K562 (cell line): ENCODE results near the gene IGF1R. TPM values are rescaled to one million over a fixed set of nuclear protein-coding genes. Genes with fewer than 3 reads are reported as not detected.

Source experiments
- ATAC-seq: fragments of 200-7000 bp; cut with Tn5 transposase; 3 replicates; pipeline ENCODE4 v1.9.1; 2020; ENCODE audit warnings: moderate library complexity
- BruUV-seq: library from RNA; stranded (reverse); fragments of 400-500 nt; replicated peaks from 2 replicates; lab custom pipeline; 2021; lab: Mats Ljungman, UMichigan
- CTCF ChIA-PET: fragments of 300-600 bp; formaldehyde crosslinking; extraction: SDS; loops from one replicate; lab custom pipeline; 2021; ENCODE audit warnings: low intra/inter-chr PET ratio; lab: Yijun Ruan, JAX
- POLR2A ChIA-PET: fragments of 300-600, 350-650 bp; sonication (Branson Sonifier 250); formaldehyde crosslinking; extraction: SDS; loops from one replicate; lab custom pipeline; 2021; ENCODE audit warnings: antibody characterized with exemption, inconsistent platforms; lab: Yijun Ruan, JAX
- DNase-seq, 4 experiments: peaks; one replicate each; pipeline versions ENCODE4 v3.0.0 to v3.0.0-alpha.2; 2011 to 2018; ENCODE audit warnings: low spot score in 3 of 4, mixed read lengths in 3 of 4; ENCODE audit errors: extremely low read depth in 1 of 4
- FAIRE-seq: peaks from 2 replicates; lab custom pipeline; 2011; peaks lifted over from hg19 to GRCh38; lab: Jason Lieb, UNC
- H2AFZ ChIP-seq: 2 replicates; pipeline ENCODE4 v1.6.0; 2011; ENCODE audit warnings: low read depth, low read length, control low read depth, inconsistent platforms
- H3K27ac ChIP-seq: fragments of 200-600 bp; 3 replicates; pipeline ENCODE4 v1.8.0; 2011; ENCODE audit warnings: low read depth, mild to moderate bottlenecking, control low read depth, inconsistent platforms, low read length, moderate library complexity, mixed read lengths; ENCODE audit errors: extremely low read depth
- H3K27me3 ChIP-seq, 2 experiments: fragments of 300-600 bp in 1 of 2; 2 replicates in 1 of 2; 3 replicates in 1 of 2; pipeline versions ENCODE4 v1.6.0 to v1.8.0; 2011; ENCODE audit warnings: inconsistent platforms in 2 of 2, low read length in 2 of 2, mild to moderate bottlenecking in 1 of 2, mixed read lengths in 1 of 2, moderate library complexity in 1 of 2; ENCODE audit not compliant: control insufficient read depth in 2 of 2, insufficient read depth in 2 of 2
- H3K36me3 ChIP-seq: fragments of 300-600 bp; 3 replicates; pipeline ENCODE4 v1.8.0; 2011; ENCODE audit warnings: mild to moderate bottlenecking, low read length, inconsistent platforms; ENCODE audit not compliant: control insufficient read depth, insufficient read depth
- H3K4me1 ChIP-seq, 2 experiments: fragments of 200-600 bp in 1 of 2; replicated peaks in 1 of 2; 2 replicates in 1 of 2; 3 replicates in 1 of 2; pipeline versions ENCODE4 v1.5.1 to v1.8.0; 2011; ENCODE audit warnings: inconsistent platforms in 2 of 2, low read length in 2 of 2, mild to moderate bottlenecking in 1 of 2, mixed read lengths in 1 of 2, moderate library complexity in 1 of 2; ENCODE audit not compliant: control insufficient read depth in 2 of 2, insufficient read depth in 2 of 2
- H3K4me2 ChIP-seq: 2 replicates; pipeline ENCODE4 v1.6.1; 2011; ENCODE audit warnings: low read length, control low read depth, inconsistent platforms, mixed read lengths; ENCODE audit not compliant: insufficient read depth
- H3K4me3 ChIP-seq: fragments of 200-600 bp; sonication (generic), shearing (Covaris generic); 2 replicates; pipeline ENCODE4 v1.5.1; 2016; ENCODE audit warnings: control low read depth, inconsistent platforms
- H3K79me2 ChIP-seq: fragments of 200-600 bp; 3 replicates; pipeline ENCODE4 v1.8.0; 2011; ENCODE audit warnings: low read length, inconsistent platforms; ENCODE audit not compliant: control insufficient read depth, insufficient read depth
- H3K9ac ChIP-seq, 2 experiments: 2 replicates each; pipeline versions ENCODE4 v1.6.0 to v1.6.1; 2011; ENCODE audit warnings: low read depth in 2 of 2, low read length in 2 of 2, control low read depth in 1 of 2, inconsistent platforms in 1 of 2, mild to moderate bottlenecking in 1 of 2, mixed read lengths in 1 of 2; ENCODE audit not compliant: insufficient read depth in 1 of 2
- H3K9me1 ChIP-seq: one replicate; pipeline ENCODE4 v1.6.0; 2011; ENCODE audit warnings: inconsistent platforms, mild to moderate bottlenecking, low read length, moderate library complexity; ENCODE audit not compliant: control insufficient read depth, insufficient read depth
- H3K9me3 ChIP-seq: replicated peaks from 2 replicates; pipeline ENCODE4 v1.5.1; 2011; ENCODE audit warnings: low read depth, low read length, inconsistent platforms; ENCODE audit not compliant: control insufficient read depth, insufficient read depth
- H4K20me1 ChIP-seq: replicated peaks from 2 replicates; pipeline ENCODE4 v1.6.1; 2011; ENCODE audit warnings: low read length, inconsistent platforms, mixed read lengths; ENCODE audit not compliant: control insufficient read depth, insufficient read depth
- ATF2 ChIP-seq: sonication (generic); formaldehyde crosslinking; IDR thresholded peaks from 2 replicates; pipeline ENCODE4 v1.8.1; 2022; ENCODE audit warnings: missing genetic modification reagents
- CBX2 ChIP-seq: fragments of 200-600 bp; sonication (generic); IDR thresholded peaks from one replicate; pipeline ENCODE4 v1.6.1; 2012; ENCODE audit warnings: mild to moderate bottlenecking, low read length, inconsistent platforms; ENCODE audit not compliant: insufficient read depth, poor library complexity, severe bottlenecking
- CHD4 ChIP-seq: fragments of 200-600 bp; sonication (generic); IDR thresholded peaks from 3 replicates; pipeline ENCODE4 v1.6.1; 2012; ENCODE audit warnings: low read depth, mild to moderate bottlenecking, mixed read lengths, low read length, inconsistent platforms; ENCODE audit not compliant: insufficient read depth, insufficient replicate concordance, poor library complexity, severe bottlenecking
- MTA2 ChIP-seq: fragments of 450-650 bp; IDR thresholded peaks from 2 replicates; pipeline ENCODE4 v1.6.1; 2016; ENCODE audit warnings: low read depth
- NEUROD1 ChIP-seq: fragments of 150-350 bp; IDR thresholded peaks from 2 replicates; pipeline ENCODE4 v1.6.1; 2014; ENCODE audit warnings: borderline replicate concordance, low read length, low read depth; ENCODE audit not compliant: partially characterized antibody
- NFYB ChIP-seq: IDR thresholded peaks from 2 replicates; pipeline ENCODE4 v1.6.1; 2011; ENCODE audit warnings: mild to moderate bottlenecking, moderate library complexity; ENCODE audit not compliant: insufficient read length; ENCODE audit errors: extremely low read depth
- NONO ChIP-seq, 2 experiments: fragments of 200-400 bp in 1 of 2; fragments of 450-650 bp in 1 of 2; formaldehyde crosslinking in 1 of 2; IDR thresholded peaks; 2 replicates each; pipeline ENCODE4 v1.6.1; 2017; ENCODE audit warnings: low read depth in 2 of 2, mild to moderate bottlenecking in 2 of 2, moderate library complexity in 2 of 2, low read length in 1 of 2
- RBM39 ChIP-seq: fragments of 200-400 bp; formaldehyde crosslinking; optimal IDR thresholded peaks from 2 replicates; pipeline ENCODE3; 2018; ENCODE audit warnings: low read depth, low read length
- SMARCA5 ChIP-seq: fragments of 450-650 bp; IDR thresholded peaks from 2 replicates; pipeline ENCODE4 v1.6.1; 2016
- YY1 ChIP-seq, 3 experiments: IDR thresholded peaks; 2 replicates each; pipeline ENCODE4 v1.6.1; 2011; ENCODE audit warnings: low read length in 2 of 3, mild to moderate bottlenecking in 2 of 3, moderate library complexity in 2 of 3, borderline replicate concordance in 1 of 3, control low read depth in 1 of 3, low read depth in 1 of 3; ENCODE audit not compliant: insufficient read depth in 3 of 3, insufficient replicate concordance in 2 of 3, control insufficient read depth in 1 of 3, insufficient read length in 1 of 3; ENCODE audit errors: extremely low read depth in 1 of 3
- ZBTB17 ChIP-seq: fragments of 450-650 bp; formaldehyde crosslinking; IDR thresholded peaks from 2 replicates; pipeline ENCODE4 v1.4.0; 2020; ENCODE audit warnings: mild to moderate bottlenecking
- ZEB2 ChIP-seq: fragments of 450-650 bp; IDR thresholded peaks from 2 replicates; pipeline ENCODE4 v1.6.1; 2016
- ZNF41 ChIP-seq: fragments of 250-450 bp; sonication (Bioruptor Pico); conservative IDR thresholded peaks from 2 replicates; pipeline ENCODE4 v1.4.0; 2020; ENCODE audit warnings: mild to moderate bottlenecking
- WGBS: fragments of 100-300 bp; shearing (Covaris generic); methylation state at CpG from one replicate; pipeline ENCODE4 v1.1.6; 2016; ENCODE audit warnings: low coverage, mixed read lengths; ENCODE audit not compliant: insufficient coverage; ENCODE audit errors: missing lambda C conversion rate; 5-methylcytosine and 5-hydroxymethylcytosine counted together
- in situ Hi-C: fragments of 300-500 bp; cut with MboI; formaldehyde crosslinking; loops from 4 replicates; pipeline ENCODE4 v1.15.0; 2018; ENCODE audit warnings: inconsistent platforms, mixed read lengths
- intact Hi-C: fragments of 100-400 bp; cut with micrococcal nuclease; formaldehyde crosslinking; loops from 2 replicates; pipeline ENCODE4 v1.14.2; 2022
- polyA plus RNA-seq, 8 experiments: library from polyadenylated mRNA; depleted of rRNA in 4 of 8; stranded (reverse) in 5 of 8; unstranded in 3 of 8; fragments of >200 nt; fragmentation: Nextera tagmentation in 2 of 8; fragmentation: Illumina TruSeq in 1 of 8; extraction: Ambion mirVana in 2 of 8; extraction: Trizol in 1 of 8; gene quantifications; 2 replicates each; pipeline versions ENCODE4 v1.2.1 to v1.2.3, GENCODE V29; 2011 to 2014; ENCODE audit warnings: inconsistent platforms in 1 of 8, missing spikeins in 1 of 8
- total RNA-seq, 7 experiments: library from RNA; depleted of rRNA in 6 of 7; stranded (reverse); fragments of >200 nt in 6 of 7; fragmentation: Illumina TruSeq in 2 of 7; extraction: Trizol in 2 of 7; gene quantifications; 2 replicates each; pipeline versions ENCODE4 v1.2.1 to v1.2.3, GENCODE V29; 2011 to 2021; ENCODE audit warnings: low replicate concordance in 1 of 7

The IGF1R gene
- total and polyA plus RNA-seq, 9 of the 15 experiments (the other 6 are each of a cell fraction or from before 2014, with no cell fraction given), result 0.35 to 8.0 (median 1.6) TPM

GRCh38 chr15:98654790-98655360 is 6.5 kb downstream of the IGF1R start:
- Histone ChIP-seq H3K4me2 (no peak overlapping the region), H3K36me3 (no peaks in the 10 kb centered on the region), H3K27me3 (peaks cover 2 to 25% of the 10 kb centered on the region in 2 experiments; a peak in 4 of 5 replicates), H3K4me3 (no peak overlapping the region), H3K79me2 (no peaks in the 10 kb centered on the region), H4K20me1 (peaks cover 18% of the 10 kb centered on the region), H3K9ac (no peak overlapping the region), H3K9me3 (no peaks in the 10 kb centered on the region), H3K4me1 (peaks cover 0 to 9% of the 10 kb centered on the region in 2 experiments; a peak in 2 of 5 replicates), H2AFZ (no peak overlapping the region), H3K27ac (no peak overlapping the region), H3K9me1 (no peaks in the 10 kb centered on the region)
- FAIRE-seq, result no peak
- 3% methylated on average over 4 of the region's 4 CpGs for WGBS
- in situ Hi-C loops (no loop called here), intact Hi-C loops (loop anchor here (10.0 kb wide), 1 partner anchor 420 kb away; no protein-coding TSS in a partner anchor)
- ATAC-seq, result no peak
- no peak for DNase-seq
- ChIA-PET POLR2A (no interaction called here), CTCF (no interaction called here)
- no TSS peak for BruUV-seq
- TF ChIP-seq NFYB (no peak), CBX2 (no peak)

GRCh38 chr15:98655732-98656131 is 7.4 kb downstream of the IGF1R start:
- no peaks in the 10 kb centered on the region for H3K36me3 ChIP-seq
- no TSS peak for BruUV-seq
- intact Hi-C loops (loop anchor here (10.0 kb wide), 1 partner anchor 419 kb away; no protein-coding TSS in a partner anchor), in situ Hi-C loops (no loop called here)
- H3K9me1 ChIP-seq, result no peaks in the 10 kb centered on the region
- ChIA-PET CTCF (no interaction called here), POLR2A (no interaction called here)
- peaks cover 2 to 20% of the 10 kb centered on the region in 2 experiments for H3K27me3 ChIP-seq
- no peak overlapping the region for H3K9ac ChIP-seq
- H3K4me3 ChIP-seq, result no peak overlapping the region
- WGBS, result 2% methylated on average over 6 of the region's 8 CpGs
- H3K79me2 ChIP-seq, result no peaks in the 10 kb centered on the region
- H3K4me1 ChIP-seq, result peaks cover 0 to under 1% of the 10 kb centered on the region in 2 experiments; a peak in 1 of 5 replicates
- no peaks in the 10 kb centered on the region for H3K9me3 ChIP-seq
- no peak overlapping the region for H3K27ac ChIP-seq
- peaks cover 18% of the 10 kb centered on the region for H4K20me1 ChIP-seq
- no peak for FAIRE-seq
- no peak for DNase-seq
- H3K4me2 ChIP-seq, result no peak overlapping the region
- no peak overlapping the region for H2AFZ ChIP-seq
- ATAC-seq, result no peak
- no peak for TF ChIP-seq NONO (IDR thresholded peaks at IDR 0.05; ENCODE audit: low read depth in 2 of 2, low read length in 1 of 2)
- TF ChIP-seq YY1 (IDR thresholded peaks at IDR 0.05; ENCODE audit: borderline replicate concordance in 1 of 3, control insufficient read depth in 1 of 3, extremely low read depth in 1 of 3, insufficient read depth in 3 of 3, insufficient read length in 1 of 3, insufficient replicate concordance in 2 of 3, low read depth in 1 of 3, low read length in 2 of 3), result no peak
- no peak for TF ChIP-seq ZNF41
- no peak for TF ChIP-seq NEUROD1
- no peak for TF ChIP-seq MTA2
- no peak for TF ChIP-seq ZBTB17
- TF ChIP-seq RBM39, result no peak
- no peak for TF ChIP-seq SMARCA5
- no peak for TF ChIP-seq CHD4
- TF ChIP-seq ZEB2, result no peak
- TF ChIP-seq ATF2 (CRISPR knock-in tag), result no peak
